ENCODE data around the gene AMPD2. TPM values are rescaled to one million over a fixed set of nuclear protein-coding genes. Genes with fewer than 3 reads are reported as not detected.

The AMPD2 gene
- 49.3 TPM for total RNA-seq (ENCODE audit: unreplicated experiment)
- long read RNA-seq, partial matches to known transcripts, result 4 of 6 reads
- long read RNA-seq, other reads (novel, unspliced or antisense), result 1 of 6 reads

- H3K36me3 Mint-ChIP-seq (ENCODE audit: unreplicated experiment), result no peaks in the 10 kb centered on the region
- peaks cover 3% of the 10 kb centered on the region for H3K9me3 Mint-ChIP-seq (ENCODE audit: unreplicated experiment)
- H3K4me1 Mint-ChIP-seq (ENCODE audit: low read depth, unreplicated experiment), result peaks cover 9% of the 10 kb centered on the region
- peak within 1 kb of the TSS; percentile 85 for H3K27ac Mint-ChIP-seq (ENCODE audit: unreplicated experiment)
- peak within 1 kb of the TSS; percentile 98 for H3K4me3 Mint-ChIP-seq (ENCODE audit: unreplicated experiment)
- H3K27me3 Mint-ChIP-seq (ENCODE audit: unreplicated experiment), result peaks cover 7% of the 10 kb centered on the region
- peak; percentile 71 for DNase-seq
- TF ChIP-seq, protein P1, sequence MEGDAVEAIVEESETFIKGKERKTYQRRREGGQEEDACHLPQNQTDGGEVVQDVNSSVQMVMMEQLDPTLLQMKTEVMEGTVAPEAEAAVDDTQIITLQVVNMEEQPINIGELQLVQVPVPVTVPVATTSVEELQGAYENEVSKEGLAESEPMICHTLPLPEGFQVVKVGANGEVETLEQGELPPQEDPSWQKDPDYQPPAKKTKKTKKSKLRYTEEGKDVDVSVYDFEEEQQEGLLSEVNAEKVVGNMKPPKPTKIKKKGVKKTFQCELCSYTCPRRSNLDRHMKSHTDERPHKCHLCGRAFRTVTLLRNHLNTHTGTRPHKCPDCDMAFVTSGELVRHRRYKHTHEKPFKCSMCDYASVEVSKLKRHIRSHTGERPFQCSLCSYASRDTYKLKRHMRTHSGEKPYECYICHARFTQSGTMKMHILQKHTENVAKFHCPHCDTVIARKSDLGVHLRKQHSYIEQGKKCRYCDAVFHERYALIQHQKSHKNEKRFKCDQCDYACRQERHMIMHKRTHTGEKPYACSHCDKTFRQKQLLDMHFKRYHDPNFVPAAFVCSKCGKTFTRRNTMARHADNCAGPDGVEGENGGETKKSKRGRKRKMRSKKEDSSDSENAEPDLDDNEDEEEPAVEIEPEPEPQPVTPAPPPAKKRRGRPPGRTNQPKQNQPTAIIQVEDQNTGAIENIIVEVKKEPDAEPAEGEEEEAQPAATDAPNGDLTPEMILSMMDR (IDR thresholded peaks at IDR 0.05; ENCODE audit: partially characterized antibody, unreplicated experiment), result no peak
These were observed at the start of gene AMPD2, which contains the start of gene GNAT2 for GRCh38 chr1:109619576-109620400. AMPD2 (plus strand) TSS chr1:109619837; CDS start chr1:109621176, 1,339 bp downstream. GNAT2 (minus strand) TSS chr1:109619616; CDS start chr1:109612870, 6,746 bp downstream.

DNA sequence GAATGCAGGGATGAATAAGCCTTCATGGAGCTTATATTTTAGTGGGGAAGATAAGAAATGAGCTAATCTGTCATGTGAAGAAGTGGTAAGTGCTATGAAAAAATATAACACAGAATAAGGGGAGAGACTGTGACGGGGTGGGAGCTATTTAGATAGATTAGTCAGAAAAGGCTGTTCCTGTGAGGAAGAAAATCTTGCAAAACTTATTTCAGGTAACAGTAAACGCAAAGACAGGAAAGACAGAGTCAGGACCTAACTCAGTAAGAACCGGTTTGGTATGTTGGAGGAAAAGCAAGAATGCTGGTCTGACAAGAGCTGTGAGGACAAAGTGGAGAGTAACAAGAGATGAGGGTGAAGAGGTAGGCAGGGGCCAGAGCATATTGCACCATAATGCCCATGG, 49.2 kb upstream of the AMPD2 start:
- Mint-ChIP-seq H3K4me1 (ENCODE audit: low read depth, unreplicated experiment) (peaks cover 35% of the 10 kb centered on the region), H3K36me3 (ENCODE audit: unreplicated experiment) (no peaks in the 10 kb centered on the region), H3K27me3 (ENCODE audit: unreplicated experiment) (peaks cover 3% of the 10 kb centered on the region), H3K9me3 (ENCODE audit: unreplicated experiment) (peaks cover 4% of the 10 kb centered on the region), H3K27ac (ENCODE audit: unreplicated experiment) (no peak overlapping the region), H3K4me3 (ENCODE audit: unreplicated experiment) (no peak overlapping the region)
- TF ChIP-seq, protein P1 (IDR thresholded peaks at IDR 0.05; ENCODE audit: partially characterized antibody, unreplicated experiment), result no peak
- no peak for DNase-seq

GRCh38 chr1:109573785-109574184, 45.9 kb upstream of the AMPD2 start:
- no peak overlapping the region for H3K4me3 Mint-ChIP-seq (ENCODE audit: unreplicated experiment)
- H3K27me3 Mint-ChIP-seq (ENCODE audit: unreplicated experiment), result peaks cover 5% of the 10 kb centered on the region
- H3K27ac Mint-ChIP-seq (ENCODE audit: unreplicated experiment), result no peak overlapping the region
- H3K4me1 Mint-ChIP-seq (ENCODE audit: low read depth, unreplicated experiment), result peaks cover 17% of the 10 kb centered on the region
- DNase-seq, result no peak
- peaks cover 1% of the 10 kb centered on the region for H3K9me3 Mint-ChIP-seq (ENCODE audit: unreplicated experiment)
- no peaks in the 10 kb centered on the region for H3K36me3 Mint-ChIP-seq (ENCODE audit: unreplicated experiment)
- TF ChIP-seq, protein P1 (IDR thresholded peaks at IDR 0.05; ENCODE audit: partially characterized antibody, unreplicated experiment), result no peak

DNA sequence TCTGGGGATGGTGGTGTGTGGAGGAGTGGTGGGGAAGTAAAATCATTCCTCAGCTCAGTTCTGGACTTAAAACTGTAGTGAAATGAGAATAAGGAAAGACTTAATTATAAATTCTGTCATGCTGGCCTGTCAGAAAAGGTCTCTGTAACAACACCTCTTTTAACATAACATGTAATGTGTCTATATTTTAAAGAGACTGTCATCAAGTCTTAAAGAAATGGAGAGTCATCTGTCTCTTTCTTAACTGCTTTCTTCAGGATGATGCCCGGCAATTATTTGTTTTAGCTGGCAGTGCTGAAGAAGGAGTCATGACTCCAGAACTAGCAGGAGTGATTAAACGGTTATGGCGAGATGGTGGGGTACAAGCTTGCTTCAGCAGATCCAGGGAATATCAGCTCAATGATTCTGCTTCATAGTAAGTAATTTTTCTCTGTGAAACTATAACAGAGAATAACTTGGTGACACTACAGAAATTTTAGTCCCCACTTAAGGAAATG, 40.6 kb upstream of the AMPD2 start:
- TF ChIP-seq, protein P1 (IDR thresholded peaks at IDR 0.05; ENCODE audit: partially characterized antibody, unreplicated experiment), result no peak

DNA sequence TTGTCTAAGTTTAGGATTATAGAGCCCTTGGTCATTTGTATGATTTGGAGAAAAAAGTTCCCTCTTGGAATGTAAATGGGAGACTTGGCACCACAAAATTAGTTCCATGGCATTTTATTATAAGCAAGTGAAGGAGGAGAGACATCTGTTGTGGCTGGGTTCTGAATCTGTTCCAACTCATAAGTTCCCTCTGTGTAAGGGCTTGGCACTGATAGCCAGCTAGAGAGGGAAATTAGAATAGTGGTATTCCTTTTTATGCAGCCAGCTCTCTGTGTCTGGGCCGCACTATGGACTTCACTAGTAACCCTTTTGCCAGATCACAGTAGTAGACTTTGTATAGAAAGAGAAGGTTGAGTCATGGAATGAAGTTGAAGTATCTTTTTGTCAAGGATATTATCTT, 40.1 kb upstream of the AMPD2 start:
- TF ChIP-seq, protein P1 (IDR thresholded peaks at IDR 0.05; ENCODE audit: partially characterized antibody, unreplicated experiment), result no peak
- Mint-ChIP-seq H3K4me3 (ENCODE audit: unreplicated experiment) (no peak overlapping the region), H3K9me3 (ENCODE audit: unreplicated experiment) (peaks cover 1% of the 10 kb centered on the region), H3K4me1 (ENCODE audit: low read depth, unreplicated experiment) (peaks cover 5% of the 10 kb centered on the region), H3K27ac (ENCODE audit: unreplicated experiment) (no peak overlapping the region), H3K27me3 (ENCODE audit: unreplicated experiment) (peaks cover 2% of the 10 kb centered on the region), H3K36me3 (ENCODE audit: unreplicated experiment) (peaks cover 3% of the 10 kb centered on the region)
- no peak for DNase-seq

More for the DNA sequence above, 40.6 kb upstream of the AMPD2 start:
- H3K27me3 Mint-ChIP-seq (ENCODE audit: unreplicated experiment), result peaks cover 2% of the 10 kb centered on the region
- H3K27ac Mint-ChIP-seq (ENCODE audit: unreplicated experiment), result no peak overlapping the region
- DNase-seq, result no peak
- H3K4me1 Mint-ChIP-seq (ENCODE audit: low read depth, unreplicated experiment), result peaks cover 5% of the 10 kb centered on the region
- peak overlapping the region; percentile 34 for H3K4me3 Mint-ChIP-seq (ENCODE audit: unreplicated experiment)
- peaks cover 3% of the 10 kb centered on the region for H3K36me3 Mint-ChIP-seq (ENCODE audit: unreplicated experiment)
- peaks cover 1% of the 10 kb centered on the region for H3K9me3 Mint-ChIP-seq (ENCODE audit: unreplicated experiment)

Data from glutamatergic neuron (in vitro differentiated cells).